ENCODE measurements around the gene BATF3. TPM values are rescaled to one million over a fixed set of nuclear protein-coding genes. Genes with fewer than 3 reads are reported as not detected.

The BATF3 gene
- total RNA-seq, 1 experiment from 2014 or later = 2.1 TPM

GRCh38 chr1:212667223-212668139, 32.2 kb downstream of the BATF3 start:
- Histone ChIP-seq H3K4ac (ENCODE audit: low read depth, low read length) (no peak overlapping the region), H4K8ac (replicated peaks; ENCODE audit: insufficient read length, low read depth, low read length) (no peak overlapping the region), H3K4me2 (ENCODE audit: insufficient read depth, insufficient read length, low read length) (no peak overlapping the region), H2BK12ac (ENCODE audit: insufficient read length, low read depth, low read length) (no peak overlapping the region), H3K23ac (ENCODE audit: insufficient read length, low read depth, low read length) (no peak overlapping the region), H2AFZ (ENCODE audit: low read length) (no peak overlapping the region), H3K56ac (ENCODE audit: insufficient read length, low read depth, low read length) (no peak overlapping the region), H3K9ac (ENCODE audit: extremely low read depth, insufficient read length, low read length) (no peak overlapping the region), H2BK20ac (ENCODE audit: low read depth, low read length, poor library complexity, severe bottlenecking) (no peak overlapping the region), H2BK5ac (ENCODE audit: insufficient read length, low read length) (no peak overlapping the region), H3K23me2 (ENCODE audit: insufficient read length, low read depth, low read length, poor library complexity, severe bottlenecking) (no peaks in the 10 kb centered on the region), H3K18ac (ENCODE audit: insufficient read length, low read depth, low read length) (no peak overlapping the region), H3K14ac (ENCODE audit: insufficient read depth, low read length) (no peak overlapping the region), H2BK15ac (ENCODE audit: low read depth, low read length) (no peak overlapping the region), H2AK5ac (ENCODE audit: insufficient read length, low read length) (no peak overlapping the region), H3K79me2 (ENCODE audit: insufficient read depth, low read length) (no peaks in the 10 kb centered on the region), H3K79me1 (ENCODE audit: insufficient read depth, low read depth, low read length, poor library complexity, severe bottlenecking) (no peaks in the 10 kb centered on the region), H3K27me3 (ENCODE audit: insufficient read depth, low read length) (peaks cover 2% of the 10 kb centered on the region; the same call in 1 of the 2 replicates), H2BK120ac (ENCODE audit: low read depth, low read length, poor library complexity, severe bottlenecking) (no peak overlapping the region), H4K5ac (ENCODE audit: insufficient read length, low read depth, low read length) (no peak overlapping the region), H4K20me1 (ENCODE audit: control insufficient read depth, insufficient read depth, insufficient read length) (no peaks in the 10 kb centered on the region), H3K9me3 (ENCODE audit: control insufficient read depth, low read depth, low read length) (no peaks in the 10 kb centered on the region), H3K27ac (ENCODE audit: insufficient read length, low read depth, low read length) (no peak overlapping the region), H4K91ac (ENCODE audit: insufficient read length, low read depth, low read length) (no peak overlapping the region), H3K4me1 (ENCODE audit: insufficient read depth, low read length) (peaks cover 9% of the 10 kb centered on the region; the same call in 1 of the 2 replicates), H3T11ph (ENCODE audit: low read length) (no peak overlapping the region)
- Mint-ChIP-seq H3K4me3 (no peak overlapping the region), H3K36me3 (ENCODE audit: insufficient read depth in 1 of 3, low read depth in 3 of 3) (no peaks in the 10 kb centered on the region; a peak in 1 of 7 replicates), H3K27me3 (ENCODE audit: low read depth) (peaks cover 31% of the 10 kb centered on the region), H3K9me3 (no peaks in the 10 kb centered on the region; a peak in 1 of 5 replicates), H3K27ac (no peak overlapping the region), H3K4me1 (peaks cover 24 to 29% of the 10 kb centered on the region in 2 experiments)
- TF ChIP-seq CTCF (conservative IDR thresholded peaks at IDR 0.05) = no peak
- WGBS (ENCODE audit: extremely low coverage, insufficient read length, low lambda C conversion rate) = no CpG with 5 or more reads among the region's 9 CpGs
- peak; percentile 32 for DNase-seq
